Natural killer cell (primary cell): ENCODE results near the gene STXBP1. TPM values are rescaled to one million over a fixed set of nuclear protein-coding genes. Genes with fewer than 3 reads are reported as not detected.

Source experiments
- ATAC-seq, 3 donors: fragments of 150-1000 bp in 2 of 3; fragments of 200-7000 bp in 1 of 3; cut with Tn5 transposase; 1 replicate in 1 of 3; 2 replicates in 2 of 3; pipeline ENCODE4 v1.10.0; 2021; ENCODE audit warnings: mild to moderate bottlenecking in 2 of 3, moderate library complexity in 2 of 3
- DNase-seq, 2 donors: peaks; one replicate each; pipeline versions ENCODE4 v3.0.0 to v3.0.0-alpha.2; 2013 to 2021; ENCODE audit warnings: mixed read lengths in 1 of 2
- H3K27ac ChIP-seq: one replicate; pipeline ENCODE4 v1.5.1; 2013; ENCODE audit warnings: mild to moderate bottlenecking, low read length
- H3K27me3 ChIP-seq: one replicate; pipeline ENCODE4 v1.6.1; 2013; ENCODE audit warnings: low read length; ENCODE audit not compliant: control insufficient read depth, insufficient read depth
- H3K36me3 ChIP-seq: one replicate; pipeline ENCODE4 v1.6.1; 2013; ENCODE audit warnings: low read length; ENCODE audit not compliant: control insufficient read depth, insufficient read depth
- H3K4me1 ChIP-seq: one replicate; pipeline ENCODE4 v1.6.1; 2013; ENCODE audit warnings: low read length; ENCODE audit not compliant: control insufficient read depth, insufficient read depth
- H3K4me3 ChIP-seq: one replicate; pipeline ENCODE4 v1.5.1; 2013; ENCODE audit warnings: low read length
- H3K9me3 ChIP-seq: one replicate; pipeline ENCODE4 v1.6.1; 2013; ENCODE audit warnings: low read length; ENCODE audit not compliant: control insufficient read depth, insufficient read depth
- H3K27ac Mint-ChIP-seq, 2 donors: one replicate each; pipeline ENCODE4 v1.8.0; 2022; ENCODE audit warnings: mild to moderate bottlenecking in 2 of 2, mixed read lengths in 2 of 2, moderate library complexity in 1 of 2
- H3K27me3 Mint-ChIP-seq, 2 donors: one replicate each; pipeline ENCODE4 v1.8.0; 2022; ENCODE audit warnings: low read depth in 2 of 2, mixed read lengths in 2 of 2
- H3K36me3 Mint-ChIP-seq: one replicate; pipeline ENCODE4 v1.8.0; 2022; ENCODE audit warnings: mixed read lengths
- H3K4me1 Mint-ChIP-seq, 2 donors: one replicate each; pipeline ENCODE4 v1.8.0; 2022; ENCODE audit warnings: mixed read lengths in 2 of 2
- H3K4me3 Mint-ChIP-seq: one replicate; pipeline ENCODE4 v1.8.0; 2022; ENCODE audit warnings: mild to moderate bottlenecking, moderate library complexity, mixed read lengths
- H3K9me3 Mint-ChIP-seq, 2 donors: one replicate each; pipeline ENCODE4 v1.8.0; 2022; ENCODE audit warnings: mixed read lengths in 2 of 2
- CTCF ChIP-seq: fragments of 200-600 bp; IDR thresholded peaks from one replicate; pipeline ENCODE4 v1.8.0; 2022; ENCODE audit warnings: antibody characterized with exemption
- WGBS: methylation state at CpG from one replicate; pipeline ENCODE4 v1.1.7; 2013; ENCODE audit warnings: missing lambda C conversion rate; ENCODE audit not compliant: insufficient coverage; 5-methylcytosine and 5-hydroxymethylcytosine counted together
- intact Hi-C: fragments of 100-400 bp; cut with micrococcal nuclease; formaldehyde crosslinking; loops from one replicate; pipeline ENCODE4 v1.14.2; 2022
- total RNA-seq, 4 donors: library from RNA; stranded (reverse); fragments of 120-200 nt in 1 of 4; gene quantifications; one replicate each; pipeline versions ENCODE4 v1.2.3 to v1.2.4, GENCODE V29; 2013 to 2022

Gene STXBP1
- total RNA-seq, 3 donors from 2014 or later (not counting 1 experiment from before 2014, with no cell fraction given) = 0.97 to 1.8 (median 1.6) TPM

GRCh38 chr9:127720865-127721227, 108.8 kb downstream of the STXBP1 start:
- no peak for TF ChIP-seq CTCF
- intact Hi-C loops = no loop called here
- ATAC-seq (no peak), DNase-seq (no peak)
- Mint-ChIP-seq H3K4me3 (peak overlapping the region; percentile 81), H3K27ac (peak overlapping the region; percentile 59 to 81), H3K9me3 (no peaks in the 10 kb centered on the region), H3K4me1 (peaks cover 20 to 24% of the 10 kb centered on the region in 2 donors), H3K36me3 (no peaks in the 10 kb centered on the region), H3K27me3 (no peaks in the 10 kb centered on the region)
- H3K4me1 ChIP-seq = peaks cover 58% of the 10 kb centered on the region
- no peaks in the 10 kb centered on the region for H3K27me3 ChIP-seq
- H3K9me3 ChIP-seq = no peaks in the 10 kb centered on the region
- H3K27ac ChIP-seq = peak overlapping the region; percentile 60
- no peak overlapping the region for H3K4me3 ChIP-seq
- H3K36me3 ChIP-seq = no peaks in the 10 kb centered on the region

- Mint-ChIP-seq H3K27ac (peak overlapping the region; percentile 59 to 81), H3K36me3 (no peaks in the 10 kb centered on the region), H3K4me3 (peak overlapping the region; percentile 81), H3K4me1 (peaks cover 15 to 19% of the 10 kb centered on the region in 2 donors), H3K27me3 (no peaks in the 10 kb centered on the region), H3K9me3 (no peaks in the 10 kb centered on the region)
- H3K4me3 ChIP-seq = no peak overlapping the region
- intact Hi-C loops = no loop called here
- H3K27ac ChIP-seq = peak overlapping the region; percentile 60
- H3K27me3 ChIP-seq = no peaks in the 10 kb centered on the region
- peak; percentile 40 to 71 (median 61) for ATAC-seq
- H3K9me3 ChIP-seq = no peaks in the 10 kb centered on the region
- peaks cover 52% of the 10 kb centered on the region for H3K4me1 ChIP-seq
- WGBS = 75% methylated on average over 11 of the region's 11 CpGs
- no peak for TF ChIP-seq CTCF
- peak in 1 of 2 donors; percentile 43 for DNase-seq
- H3K36me3 ChIP-seq = no peaks in the 10 kb centered on the region
These were observed 109.3 kb downstream of the STXBP1 start for GRCh38 chr9:127721391-127721821.

GRCh38 chr9:127722055-127722745, 110.1 kb downstream of the STXBP1 start:
- ATAC-seq (no peak), DNase-seq (no peak)
- peaks cover 45% of the 10 kb centered on the region for H3K4me1 ChIP-seq
- H3K4me3 ChIP-seq = no peak overlapping the region
- no peaks in the 10 kb centered on the region for H3K36me3 Mint-ChIP-seq
- H3K9me3 Mint-ChIP-seq = no peaks in the 10 kb centered on the region
- no peaks in the 10 kb centered on the region for H3K36me3 ChIP-seq
- no peaks in the 10 kb centered on the region for H3K27me3 Mint-ChIP-seq
- peaks cover 15 to 19% of the 10 kb centered on the region in 2 donors for H3K4me1 Mint-ChIP-seq
- no peaks in the 10 kb centered on the region for H3K9me3 ChIP-seq
- intact Hi-C loops = no loop called here
- WGBS = 85% methylated on average over 12 of the region's 12 CpGs
- H3K27ac ChIP-seq = peak overlapping the region; percentile 26
- TF ChIP-seq CTCF = no peak
- peak overlapping the region in 1 of 2 donors; percentile 59 for H3K27ac Mint-ChIP-seq
- no peaks in the 10 kb centered on the region for H3K27me3 ChIP-seq
- H3K4me3 Mint-ChIP-seq = no peak overlapping the region

GRCh38 chr9:127723013-127723412, 110.9 kb downstream of the STXBP1 start:
- WGBS = 95% methylated on average over 13 of the region's 13 CpGs
- ATAC-seq = no peak
- no peaks in the 10 kb centered on the region for H3K9me3 Mint-ChIP-seq
- no peak for DNase-seq
- H3K4me3 ChIP-seq = no peak overlapping the region
- H3K4me1 ChIP-seq = peaks cover 40% of the 10 kb centered on the region
- H3K27ac Mint-ChIP-seq = no peak overlapping the region
- H3K4me1 Mint-ChIP-seq = peaks cover 15 to 19% of the 10 kb centered on the region in 2 donors
- H3K27me3 Mint-ChIP-seq = no peaks in the 10 kb centered on the region
- H3K27me3 ChIP-seq = no peaks in the 10 kb centered on the region
- no peak for TF ChIP-seq CTCF
- intact Hi-C loops = no loop called here
- no peak overlapping the region for H3K27ac ChIP-seq
- no peaks in the 10 kb centered on the region for H3K36me3 Mint-ChIP-seq
- H3K9me3 ChIP-seq = no peaks in the 10 kb centered on the region
- no peak overlapping the region for H3K4me3 Mint-ChIP-seq
- no peaks in the 10 kb centered on the region for H3K36me3 ChIP-seq
